Measurements from ENCODE around the gene CCM2L.
A peak's percentile ranks its signal among the peaks of the same experiment; 100 is the strongest.

Gene CCM2L

DNA sequence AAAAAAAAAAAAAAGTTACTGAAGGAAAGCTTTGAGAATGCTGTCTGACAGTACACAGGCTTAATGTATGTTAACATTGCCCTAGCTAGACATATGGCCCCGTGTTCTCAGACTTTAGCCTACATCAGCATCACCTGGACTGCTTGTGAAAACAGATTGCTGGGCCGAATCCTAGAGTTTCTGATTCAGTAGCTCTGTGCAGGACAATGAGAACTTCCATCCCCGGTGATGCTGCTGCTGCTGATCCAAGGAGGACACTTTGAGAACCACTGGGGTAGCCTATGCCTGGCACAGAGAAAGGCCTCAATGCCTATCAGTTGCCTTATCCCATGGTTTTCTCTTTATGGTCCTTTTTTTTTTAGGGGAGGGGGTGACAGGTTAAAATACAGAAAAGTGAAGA is 43.4 kb downstream of the CCM2L start:
- Histone ChIP-seq H3K27ac (peak overlapping the region; percentile 100), H3K9me3 (no peaks in the 10 kb centered on the region), H3K4me3 (ENCODE audit: low read depth in 1 of 2, low read length in 1 of 2) (peak overlapping the region; percentile 99), H3K4me1 (ENCODE audit: control insufficient read depth in 1 of 2, insufficient read depth in 1 of 2, low read depth in 1 of 2, low read length in 1 of 2) (peaks cover 79 to 81% of the 10 kb centered on the region in 2 experiments), H3K27me3 (no peaks in the 10 kb centered on the region), H3K36me3 (peaks cover 50% of the 10 kb centered on the region)
- TF ChIP-seq CTCF (IDR thresholded peaks at IDR 0.05) = no peak

GRCh38 chr20:32056708-32057483 is 46.7 kb downstream of the CCM2L start:
- Histone ChIP-seq H3K36me3 (peaks cover 70% of the 10 kb centered on the region), H3K4me3 (ENCODE audit: low read depth in 1 of 2, low read length in 1 of 2) (peak overlapping the region; percentile 33 to 50), H3K9me3 (no peaks in the 10 kb centered on the region), H3K27me3 (no peaks in the 10 kb centered on the region), H3K27ac (peak overlapping the region; percentile 100), H3K4me1 (ENCODE audit: control insufficient read depth in 1 of 2, insufficient read depth in 1 of 2, low read depth in 1 of 2, low read length in 1 of 2) (peaks cover 87 to 88% of the 10 kb centered on the region in 2 experiments)
- TF ChIP-seq CTCF (IDR thresholded peaks at IDR 0.05) = no peak

- H3K9me3 ChIP-seq = no peaks in the 10 kb centered on the region
- peaks cover 79% of the 10 kb centered on the region for H3K36me3 ChIP-seq
- H3K4me3 ChIP-seq (ENCODE audit: low read depth in 1 of 2, low read length in 1 of 2) = peak overlapping the region in 1 of 2 experiments; percentile 33
- TF ChIP-seq CTCF (IDR thresholded peaks at IDR 0.05) = no peak
- H3K27ac ChIP-seq = peak overlapping the region; percentile 100
- peaks cover 95 to 96% of the 10 kb centered on the region in 2 experiments for H3K4me1 ChIP-seq (ENCODE audit: control insufficient read depth in 1 of 2, insufficient read depth in 1 of 2, low read depth in 1 of 2, low read length in 1 of 2)
- H3K27me3 ChIP-seq = no peaks in the 10 kb centered on the region
Observed at GRCh38 chr20:32057656-32058184, 47.5 kb downstream of the CCM2L start.

- Histone ChIP-seq H3K9me3 (no peaks in the 10 kb centered on the region), H3K27me3 (no peaks in the 10 kb centered on the region), H3K36me3 (peaks cover 82% of the 10 kb centered on the region), H3K27ac (peak overlapping the region; percentile 100), H3K4me3 (ENCODE audit: low read depth in 1 of 2, low read length in 1 of 2) (peak overlapping the region; percentile 5 to 12), H3K4me1 (ENCODE audit: control insufficient read depth in 1 of 2, insufficient read depth in 1 of 2, low read depth in 1 of 2, low read length in 1 of 2) (peaks cover 97% of the 10 kb centered on the region in 2 experiments)
- no peak for TF ChIP-seq CTCF (IDR thresholded peaks at IDR 0.05)
Observed at GRCh38 chr20:32059189-32059588, 49.0 kb downstream of the CCM2L start.

DNA sequence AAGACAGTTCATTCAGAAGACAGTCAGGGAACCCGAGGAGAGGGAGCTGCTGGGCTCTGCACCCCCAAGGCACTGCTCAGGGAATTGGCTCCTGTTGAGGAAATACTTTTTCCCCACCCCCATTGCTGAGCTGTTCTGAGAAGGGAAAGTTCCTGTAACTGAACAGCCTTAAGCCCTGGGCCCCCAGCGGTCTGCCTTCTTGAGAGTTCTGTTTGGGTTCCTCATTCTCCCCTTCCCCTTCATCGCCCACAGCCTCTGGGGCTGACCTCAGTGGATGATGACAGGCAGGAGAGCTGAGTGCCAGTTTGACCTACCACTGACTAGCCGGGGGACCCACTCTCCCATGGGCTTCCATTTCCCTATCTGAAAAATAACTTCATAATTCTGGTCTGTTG is 52.5 kb downstream of the CCM2L start:
- Histone ChIP-seq H3K9me3 (no peaks in the 10 kb centered on the region), H3K27me3 (no peaks in the 10 kb centered on the region), H3K4me1 (ENCODE audit: control insufficient read depth in 1 of 2, insufficient read depth in 1 of 2, low read depth in 1 of 2, low read length in 1 of 2) (peaks cover 99% of the 10 kb centered on the region in 2 experiments), H3K4me3 (ENCODE audit: low read depth in 1 of 2, low read length in 1 of 2) (peak overlapping the region; percentile 71 to 76), H3K27ac (peak overlapping the region; percentile 100), H3K36me3 (peaks cover 74% of the 10 kb centered on the region)
- peak; percentile 62 for TF ChIP-seq CTCF (IDR thresholded peaks at IDR 0.05)

Data from neutrophil (primary cell).